Transverse colon (tissue), 4 donors: ENCODE data around the gene FRMD3. TPM values are rescaled to one million over a fixed set of nuclear protein-coding genes. Genes with fewer than 3 reads are reported as not detected.

ENCODE experiments used
- DNase-seq: peaks from one replicate; pipeline ENCODE4 v3.0.0-alpha.2; 2019
- H3K27ac ChIP-seq, 4 donors: fragments of 200-600 bp; sonication (generic); 2 replicates each; pipeline ENCODE4 v1.5.1; 2016 to 2018; ENCODE audit warnings: inconsistent platforms in 4 of 4
- H3K27me3 ChIP-seq: fragments of 200-600 bp; sonication (generic); 2 replicates; pipeline ENCODE4 v1.5.1; 2017; ENCODE audit warnings: inconsistent platforms
- H3K36me3 ChIP-seq, 4 donors: fragments of 200-600 bp; sonication (generic); 2 replicates each; pipeline ENCODE4 v1.5.1; 2017 to 2019; ENCODE audit warnings: inconsistent platforms in 4 of 4
- H3K4me1 ChIP-seq, 4 donors: fragments of 200-600 bp; sonication (generic); 2 replicates each; pipeline ENCODE4 v1.5.1; 2017 to 2020; ENCODE audit warnings: inconsistent platforms in 4 of 4
- H3K4me3 ChIP-seq, 4 donors: fragments of 200-600 bp; sonication (generic); 1 replicate in 1 of 4; 2 replicates in 3 of 4; pipeline versions ENCODE4 v1.5.1 to v1.6.1; 2017 to 2019; ENCODE audit warnings: inconsistent platforms in 4 of 4
- H3K9me3 ChIP-seq, 2 donors: fragments of 200-600 bp; sonication (generic); 2 replicates each; pipeline ENCODE4 v1.5.1; 2017 to 2019; ENCODE audit warnings: inconsistent platforms in 2 of 2
- CTCF ChIP-seq, 5 experiments: fragments of 200-600 bp in 3 of 5; fragments of 450-650 bp in 2 of 5; sonication (generic) in 3 of 5; IDR thresholded peaks; 1 replicate in 2 of 5; 2 replicates in 3 of 5; pipeline ENCODE4 v1.5.1; 2016 to 2017; ENCODE audit warnings: antibody characterized with exemption in 5 of 5, inconsistent platforms in 3 of 5, mild to moderate bottlenecking in 2 of 5, moderate library complexity in 1 of 5
- EP300 ChIP-seq: sonication (generic); formaldehyde crosslinking; IDR thresholded peaks from one replicate; pipeline ENCODE4 v1.6.1; 2017; ENCODE audit warnings: antibody characterized with exemption, low read depth
- POLR2A ChIP-seq: fragments of 450-650 bp; IDR thresholded peaks from one replicate; pipeline ENCODE4 v1.6.1; 2016; ENCODE audit warnings: antibody characterized with exemption, mild to moderate bottlenecking, moderate library complexity
- POLR2AphosphoS5 ChIP-seq, 3 donors: sonication (generic); formaldehyde crosslinking; IDR thresholded peaks; one replicate each; pipeline ENCODE4 v1.6.1; 2016; ENCODE audit warnings: antibody characterized with exemption in 3 of 3
- WGBS, 2 donors: methylation state at CpG; one replicate each; pipeline ENCODE4 v1.1.5; 2018; ENCODE audit warnings: low coverage in 1 of 2; 5-methylcytosine and 5-hydroxymethylcytosine counted together
- in situ Hi-C, 4 donors: fragments of 200-750 bp; cut with MboI; loops; one replicate each; pipeline versions ENCODE4 v1.15.0 to v1.15.1; 2017; ENCODE audit warnings: low sequenced_read_pairs in 3 of 4, low pct_ligation_motif_present in 1 of 4, low pct_unique_long_range_greater_than_20kb in 1 of 4
- intact Hi-C: fragments of 100-400 bp; cut with DNase I; formaldehyde crosslinking; loops from one replicate; pipeline ENCODE4 v1.15.1; 2023; ENCODE audit warnings: low total_unique reads
- total RNA-seq, 4 donors: library from RNA; depleted of rRNA; stranded (reverse); fragments of >200 nt; gene quantifications; one replicate each; pipeline ENCODE4 v1.1.0, GENCODE V29; 2016

The FRMD3 gene
- total RNA-seq, 4 donors from 2014 or later, result 5.8 to 37.0 (median 18.1) TPM

DNA sequence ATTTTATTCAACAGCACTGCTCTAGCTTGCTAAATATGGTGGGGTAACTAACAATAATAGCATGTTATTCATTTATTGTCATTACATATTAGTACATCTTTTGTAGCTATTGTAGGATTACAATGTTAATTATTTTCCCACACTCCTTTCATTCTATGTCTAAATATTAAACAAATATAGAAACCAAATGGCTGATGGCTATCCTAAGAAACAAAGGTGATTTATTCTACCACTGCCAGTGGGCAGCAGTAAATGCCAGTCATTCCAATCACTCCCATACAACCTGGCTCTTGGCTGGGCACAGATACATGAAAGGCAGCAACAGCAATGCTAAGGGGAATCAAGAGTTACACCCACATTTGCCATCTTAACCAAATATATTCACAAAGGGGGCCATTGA, 84.1 kb downstream of the FRMD3 start:
- intact Hi-C loops, result no loop called here
- Histone ChIP-seq H3K27ac (no peak overlapping the region), H3K4me3 (no peak overlapping the region), H3K9me3 (no peaks in the 10 kb centered on the region), H3K36me3 (no peaks in the 10 kb centered on the region), H3K4me1 (peaks cover 0 to 31% (median 6%) of the 10 kb centered on the region in 4 donors), H3K27me3 (no peaks in the 10 kb centered on the region)
- in situ Hi-C loops, result no loop called here
- no peak for DNase-seq
- TF ChIP-seq POLR2A, result no peak
- TF ChIP-seq EP300, result no peak
- no peak for TF ChIP-seq CTCF (IDR thresholded peaks at IDR 0.05)
- TF ChIP-seq POLR2AphosphoS5 (IDR thresholded peaks at IDR 0.05), result no peak

GRCh38 chr9:83451308-83451707, 86.9 kb downstream of the FRMD3 start:
- DNase-seq, result no peak
- WGBS, 2 donors, result 67 to 70% methylated on average over 2 to 4 of the region's 4 CpGs
- H3K27ac ChIP-seq, result no peak overlapping the region
- no peak overlapping the region for H3K4me3 ChIP-seq
- no peaks in the 10 kb centered on the region for H3K27me3 ChIP-seq
- H3K36me3 ChIP-seq, result no peaks in the 10 kb centered on the region
- in situ Hi-C loops, result no loop called here
- no peaks in the 10 kb centered on the region for H3K9me3 ChIP-seq
- intact Hi-C loops, result no loop called here
- no peak for TF ChIP-seq POLR2A
- TF ChIP-seq POLR2AphosphoS5 (IDR thresholded peaks at IDR 0.05), result no peak
- TF ChIP-seq CTCF (IDR thresholded peaks at IDR 0.05), result no peak
- no peak for TF ChIP-seq EP300
- H3K4me1 ChIP-seq, result peaks cover 0 to 18% (median 7%) of the 10 kb centered on the region in 4 donors

DNA sequence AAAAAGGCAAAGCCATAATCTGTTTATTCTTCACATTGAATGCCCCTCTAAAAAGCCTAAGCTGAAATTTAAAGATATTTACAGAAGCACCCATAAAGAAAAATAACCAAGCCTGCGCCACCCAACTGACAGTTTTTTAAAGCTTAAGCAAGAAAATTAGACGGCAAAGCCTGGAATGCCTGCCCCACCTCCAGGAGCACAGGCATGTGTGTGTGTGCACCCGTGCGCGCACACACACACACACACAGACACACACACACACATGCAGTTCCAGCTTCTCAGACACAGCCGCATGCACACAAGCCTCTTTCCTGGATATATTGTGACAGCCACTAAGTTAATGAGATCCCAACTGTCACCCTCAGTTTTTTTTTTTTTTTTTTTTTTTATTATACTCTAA, 88.2 kb downstream of the FRMD3 start:
- TF ChIP-seq EP300 (no peak), CTCF (IDR thresholded peaks at IDR 0.05) (no peak), POLR2AphosphoS5 (IDR thresholded peaks at IDR 0.05) (no peak), POLR2A (no peak)
- Histone ChIP-seq H3K27me3 (no peaks in the 10 kb centered on the region), H3K4me3 (no peak overlapping the region), H3K9me3 (no peaks in the 10 kb centered on the region), H3K4me1 (peaks cover 0 to 15% (median 9%) of the 10 kb centered on the region in 4 donors), H3K27ac (peak overlapping the region; percentile 2 to 65 (median 50)), H3K36me3 (no peaks in the 10 kb centered on the region)
- in situ Hi-C loops, result no loop called here
- DNase-seq, result no peak
- intact Hi-C loops, result no loop called here
- WGBS, 2 donors, result 50 to 71% methylated on average over 2 to 6 of the region's 6 CpGs

DNA sequence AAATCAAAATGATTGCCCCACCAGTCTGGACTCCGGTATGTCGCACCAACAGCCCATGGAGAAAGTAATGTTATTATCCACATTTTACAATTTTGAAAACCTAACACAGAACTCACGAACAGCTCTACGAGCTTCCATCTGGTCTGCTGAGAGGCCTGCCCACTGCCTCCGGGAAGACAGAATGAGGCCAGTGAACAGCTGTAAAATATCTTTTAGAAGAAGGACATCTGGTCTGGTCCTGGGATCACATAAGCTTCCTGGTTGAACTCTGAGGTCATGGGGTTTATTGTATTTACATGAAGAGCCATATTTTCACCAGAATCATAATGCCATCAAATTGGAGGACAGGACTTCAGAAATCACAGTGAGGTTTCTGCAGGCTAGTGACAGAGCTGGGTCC, 89.0 kb downstream of the FRMD3 start:
- Histone ChIP-seq H3K9me3 (no peaks in the 10 kb centered on the region), H3K36me3 (no peaks in the 10 kb centered on the region), H3K27me3 (no peaks in the 10 kb centered on the region), H3K27ac (peak overlapping the region; percentile 41 to 65 (median 56)), H3K4me3 (no peak overlapping the region), H3K4me1 (peaks cover 0 to 15% (median 9%) of the 10 kb centered on the region in 4 donors)
- in situ Hi-C loops (no loop called here), intact Hi-C loops (no loop called here)
- WGBS, 2 donors, result 59 to 85% methylated on average over 3 to 5 of the region's 5 CpGs
- TF ChIP-seq POLR2AphosphoS5 (IDR thresholded peaks at IDR 0.05) (peak; percentile 40 to 72 (median 43)), POLR2A (no peak), CTCF (IDR thresholded peaks at IDR 0.05) (no peak)
- DNase-seq, result no peak
